Stimulated activated CD4-positive, alpha-beta T cell treated with anti-CD3 and anti-CD28 coated beads, Interleukin-15, amount 100 ng/mL, for 1 hour (primary cell): ENCODE results near the gene AGXT2.
"Not testable (repeated sequence)": the region's sequence is repeated elsewhere in the genome, so short reads cannot be mapped to it uniquely, and the experiment has no call there.

Experiments used
- DNase-seq, 2 donors: peaks; one replicate each; pipeline ENCODE4 v3.0.0-alpha.2; 2020; ENCODE audit warnings: low read depth in 1 of 2, low spot score in 1 of 2

The AGXT2 gene

DNA sequence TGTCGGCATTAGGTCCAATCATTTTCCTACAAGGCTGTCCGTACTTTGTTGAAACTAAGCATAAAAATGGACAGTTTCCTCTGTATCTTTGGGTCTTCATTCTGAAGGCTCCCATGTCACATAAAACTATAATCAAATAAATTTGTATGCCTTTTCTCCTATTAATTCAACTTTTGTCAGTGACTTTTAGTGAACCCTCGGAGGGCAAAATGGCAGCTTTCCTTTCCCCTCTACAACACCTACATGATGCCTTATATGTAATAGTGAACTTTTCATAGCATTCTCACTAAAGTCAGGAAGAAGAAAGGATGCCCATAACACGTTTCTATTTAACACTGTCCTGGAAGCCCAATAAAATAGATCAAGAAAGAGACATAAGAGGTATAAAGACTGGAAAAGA is 5.1 kb upstream of the AGXT2 start:
- no peak for DNase-seq

- DNase-seq: no peak
Measured at GRCh38 chr5:35050541-35051126, 2.9 kb upstream of the AGXT2 start.

- DNase-seq: no peak
Measured at GRCh38 chr5:35048910-35049309, 1.2 kb upstream of the AGXT2 start.

DNA sequence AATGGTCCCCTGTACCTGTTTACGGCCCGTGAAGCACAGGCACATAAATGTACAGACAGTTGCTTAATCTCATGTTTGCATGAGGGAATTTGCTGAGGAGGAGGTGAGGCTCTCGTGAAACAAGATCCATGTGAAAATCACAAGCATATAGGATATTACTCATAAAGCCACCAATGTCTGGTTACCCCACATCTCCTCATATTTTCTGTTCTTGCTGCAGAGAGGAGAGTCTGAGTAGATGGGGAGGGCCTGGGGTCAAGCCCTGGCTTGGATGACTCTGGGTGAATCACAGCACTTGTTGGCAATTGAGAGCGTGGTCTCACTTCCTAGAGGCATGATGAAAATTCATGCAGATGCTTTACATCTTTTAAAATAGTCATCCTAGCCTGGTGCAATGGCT is 975 bp downstream of the AGXT2 start:
- no peak for DNase-seq

DNA sequence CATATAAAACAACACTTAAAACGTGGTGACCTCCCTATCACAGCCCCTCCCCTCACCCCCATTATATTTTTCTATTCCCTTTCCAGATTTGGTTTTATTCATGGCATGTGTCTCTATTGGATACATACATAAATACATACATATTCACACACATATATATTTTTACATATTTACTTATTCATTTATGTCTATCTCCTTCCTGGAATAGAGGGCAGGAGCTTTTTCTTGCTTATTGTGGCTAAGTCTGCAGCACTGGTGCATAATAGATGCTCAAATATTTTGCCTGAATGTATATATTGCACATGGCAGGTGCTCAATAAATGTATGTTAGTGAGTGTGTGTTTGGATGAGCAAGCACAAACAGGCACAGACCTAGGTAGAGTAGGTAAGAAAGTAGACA is 2.5 kb downstream of the AGXT2 start:
- no peak for DNase-seq

GRCh38 chr5:35044649-35045048 is 3.1 kb downstream of the AGXT2 start:
- no peak for DNase-seq

DNA sequence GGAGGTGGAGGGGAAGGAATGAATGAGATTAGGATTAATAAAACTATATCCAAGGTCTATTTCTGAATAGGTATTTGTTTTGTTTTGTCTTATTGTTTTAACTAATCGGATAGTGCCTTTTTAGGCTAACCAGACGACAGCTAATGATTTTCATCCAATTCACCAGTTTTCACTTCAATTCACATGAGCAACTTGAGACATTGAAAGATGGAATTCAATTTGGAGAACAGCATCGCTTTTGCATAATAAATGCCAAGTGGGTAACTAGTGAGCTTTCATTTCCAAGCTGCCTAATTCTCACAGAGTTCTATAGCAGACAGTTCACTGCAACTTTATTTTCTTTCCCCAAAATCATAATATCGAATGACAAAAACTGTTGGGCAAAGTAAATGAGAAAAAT is 5.0 kb downstream of the AGXT2 start:
- DNase-seq: no peak

- DNase-seq: no peak
Measured at GRCh38 chr5:35041261-35041660, 6.5 kb downstream of the AGXT2 start.

GRCh38 chr5:35038891-35039290 is 8.9 kb downstream of the AGXT2 start:
- DNase-seq: no peak

GRCh38 chr5:35036536-35036935 is 11.2 kb downstream of the AGXT2 start:
- no peak for DNase-seq

DNA sequence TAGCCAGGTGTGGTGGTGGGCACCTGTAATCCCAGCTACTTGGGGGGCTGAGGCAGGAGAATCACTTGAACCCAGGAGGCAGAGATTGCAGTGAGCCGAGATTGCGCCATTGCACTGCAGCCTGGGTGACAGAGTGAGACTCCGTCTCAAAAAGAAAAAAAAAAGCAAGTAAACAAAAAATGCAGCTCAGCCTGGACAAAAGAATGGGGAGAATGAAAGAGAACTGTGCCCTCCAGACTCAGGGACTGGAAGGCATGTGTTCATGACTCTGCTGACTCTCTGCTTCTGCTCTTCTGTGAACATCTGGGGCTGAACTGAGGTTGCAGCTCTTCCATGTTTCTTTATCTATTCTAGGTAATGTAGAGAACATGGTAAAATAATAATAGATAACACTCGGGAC is 11.8 kb downstream of the AGXT2 start:
- DNase-seq: not testable (repeated sequence)

DNA sequence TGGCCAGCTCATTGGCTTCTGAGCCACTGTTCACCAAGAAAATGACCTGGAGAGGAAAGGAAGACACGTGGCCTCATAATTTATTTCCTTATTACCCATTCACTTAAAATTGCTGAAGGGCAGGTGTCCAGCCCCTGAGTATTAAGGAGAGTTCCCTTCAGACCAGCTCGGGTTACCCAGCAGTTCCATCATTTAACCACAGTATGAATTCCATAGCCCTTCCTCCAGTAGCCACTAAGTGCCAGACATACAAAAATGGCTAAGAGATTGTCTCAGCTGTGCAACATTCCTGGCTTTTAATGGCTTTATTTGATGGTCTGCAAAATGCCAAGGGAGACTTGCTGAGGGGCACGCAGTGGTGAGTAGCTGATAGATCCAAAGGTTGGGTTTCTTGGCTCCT is 12.5 kb downstream of the AGXT2 start:
- no peak for DNase-seq

DNA sequence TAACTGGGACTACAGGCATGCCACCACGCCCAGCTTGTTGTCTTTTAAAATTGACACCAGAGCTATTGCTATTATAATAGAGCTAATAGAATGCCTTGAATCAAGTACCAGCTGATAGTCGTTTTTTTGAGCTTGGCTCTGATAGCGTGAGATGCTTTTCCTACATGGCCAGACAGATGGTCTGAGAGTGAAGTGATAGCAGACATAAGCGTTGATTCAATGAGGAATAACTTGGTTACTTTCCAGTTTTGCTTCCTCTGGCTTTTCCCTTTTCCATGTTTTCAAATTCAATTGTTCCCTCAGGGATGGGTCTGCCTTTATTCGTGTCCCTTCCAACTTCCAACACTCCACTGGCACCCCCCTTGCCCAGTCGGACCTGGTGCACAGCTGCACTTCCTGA is 15.4 kb downstream of the AGXT2 start:
- DNase-seq: no peak

DNA sequence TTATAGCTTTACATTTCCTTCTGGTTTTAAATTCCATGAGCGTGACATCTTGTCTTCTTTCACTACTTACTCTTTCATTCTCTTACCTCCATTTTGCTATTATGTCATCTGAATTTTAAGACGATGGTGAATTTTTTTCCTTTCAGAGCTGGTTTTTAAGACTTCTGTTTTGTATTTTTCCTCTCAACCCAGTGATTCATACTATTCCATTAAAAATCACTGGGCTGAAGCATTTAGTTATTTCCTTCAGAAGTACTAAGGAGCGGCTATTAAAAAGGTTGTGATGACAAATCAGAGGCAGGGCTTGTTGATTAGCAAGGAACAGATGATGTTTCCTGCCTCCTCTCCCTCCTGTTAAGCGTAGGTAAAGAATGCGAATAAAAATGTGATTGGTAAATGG is 16.5 kb downstream of the AGXT2 start:
- no peak for DNase-seq

DNA sequence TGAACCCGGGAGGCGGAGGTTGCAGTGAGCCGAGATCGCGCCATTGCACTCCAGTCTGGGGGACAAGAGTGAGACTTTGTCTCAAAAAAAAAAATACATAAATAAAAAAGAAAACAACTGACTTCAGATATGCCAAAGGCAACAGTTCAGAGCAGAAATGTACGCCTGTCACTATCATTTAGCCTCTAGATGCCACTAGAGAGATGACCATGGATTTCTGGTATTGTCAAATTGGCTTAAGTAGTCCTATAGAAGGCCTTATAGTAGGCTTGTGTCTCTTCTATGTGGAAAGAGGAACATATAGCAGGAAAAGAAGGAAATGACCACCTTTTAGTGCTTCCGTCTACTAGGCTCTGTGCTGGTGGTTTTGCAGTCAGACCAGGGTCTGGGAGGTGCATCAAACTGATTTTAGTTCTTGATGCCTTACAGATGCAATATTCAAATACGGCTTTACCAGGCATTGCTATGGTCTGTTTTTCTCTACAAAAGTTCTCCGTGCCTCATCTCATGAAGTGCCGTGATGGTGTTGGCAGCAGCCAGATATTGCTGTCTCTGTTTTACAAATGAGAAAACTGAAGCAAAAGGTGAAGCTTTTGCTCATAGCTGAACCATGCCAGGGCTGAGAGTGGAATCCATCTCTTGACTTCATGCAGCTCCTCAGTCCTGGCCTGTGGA is 17.2 kb downstream of the AGXT2 start:
- DNase-seq: no peak

GRCh38 chr5:35029333-35029732 is 18.4 kb downstream of the AGXT2 start:
- DNase-seq: no peak

DNA sequence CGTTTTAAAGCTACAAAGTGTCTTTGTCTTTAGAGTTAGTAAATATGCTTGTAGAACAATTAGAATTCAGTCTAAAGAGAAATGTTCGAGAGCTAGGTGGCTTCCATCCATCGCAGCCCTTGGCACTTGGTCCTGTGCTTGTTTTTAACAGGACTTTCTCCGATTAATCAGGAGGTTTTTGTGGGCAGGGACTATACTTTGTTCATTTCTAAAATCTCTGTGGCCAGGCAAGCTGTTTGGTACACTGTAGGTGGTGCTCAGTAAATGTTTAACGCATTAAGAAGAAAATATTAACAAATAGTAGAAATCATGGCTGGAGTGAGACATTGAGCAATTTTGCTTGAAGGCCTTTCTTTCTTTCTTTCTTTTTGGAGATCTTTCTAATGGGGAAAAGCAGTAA is 20.8 kb downstream of the AGXT2 start:
- DNase-seq: no peak

- DNase-seq: no peak
Measured at GRCh38 chr5:35026280-35026840, 21.4 kb downstream of the AGXT2 start.

- DNase-seq: no peak
Measured at GRCh38 chr5:35024911-35025510, 22.7 kb downstream of the AGXT2 start.

DNA sequence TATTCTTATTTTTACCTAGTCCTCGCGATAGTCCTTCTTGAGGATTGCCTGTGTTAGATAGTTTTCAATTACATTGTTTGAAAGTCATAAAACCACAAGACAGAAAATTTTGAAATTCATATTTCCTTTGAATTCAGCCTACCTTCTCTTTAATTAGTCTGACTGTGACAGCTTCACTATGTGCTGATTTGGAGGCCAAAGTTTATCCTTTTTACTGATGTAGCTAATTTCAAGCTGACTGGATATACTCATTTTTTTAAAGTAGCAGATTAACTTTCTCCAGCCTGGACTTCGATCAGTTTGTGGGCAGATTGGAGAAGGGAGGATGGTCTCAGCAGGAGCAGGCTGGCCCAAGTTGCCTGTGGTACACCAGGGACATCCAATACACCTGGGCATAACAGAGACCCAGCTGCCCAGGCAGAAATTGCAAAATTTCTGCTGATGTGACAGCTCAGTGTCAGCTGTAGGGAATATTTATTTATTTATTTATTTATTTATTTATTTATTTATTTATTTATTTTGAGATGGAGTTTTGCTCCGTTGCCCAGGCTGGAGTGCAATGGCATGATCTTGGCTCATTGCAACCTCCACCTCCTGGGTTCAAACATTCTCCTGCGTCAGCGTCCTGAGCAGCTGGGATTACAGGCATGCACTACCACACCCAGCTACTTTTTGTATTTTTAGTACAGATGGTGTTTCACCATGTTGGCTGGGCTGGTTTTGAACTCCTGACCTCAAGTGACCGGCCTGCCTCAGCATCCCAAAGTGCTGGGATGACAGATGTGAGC is 24.2 kb downstream of the AGXT2 start:
- DNase-seq: no peak

GRCh38 chr5:35016174-35017051 is 31.3 kb downstream of the AGXT2 start:
- no peak for DNase-seq
